ENCODE results near the gene C11orf24.
A peak's percentile ranks its signal among the peaks of the same experiment; 100 is the strongest.
"Not testable (repeated sequence)": the region's sequence is repeated elsewhere in the genome, so short reads cannot be mapped to it uniquely, and the experiment has no call there.

The C11orf24 gene

GRCh38 chr11:68299517-68299879 lies 27.7 kb upstream of the C11orf24 start:
- not testable (repeated sequence) for FAIRE-seq; DNase-seq (ENCODE audit: low spot score)

GRCh38 chr11:68298659-68299516 lies 27.1 kb upstream of the C11orf24 start:
- no peak for DNase-seq (ENCODE audit: low spot score)
- FAIRE-seq = no peak

GRCh38 chr11:68297812-68298658 lies 26.3 kb upstream of the C11orf24 start:
- FAIRE-seq (no peak), DNase-seq (ENCODE audit: low spot score) (peak; percentile 88)

- FAIRE-seq = no peak
Measured at GRCh38 chr11:68297494-68297811, 25.7 kb upstream of the C11orf24 start.

DNA sequence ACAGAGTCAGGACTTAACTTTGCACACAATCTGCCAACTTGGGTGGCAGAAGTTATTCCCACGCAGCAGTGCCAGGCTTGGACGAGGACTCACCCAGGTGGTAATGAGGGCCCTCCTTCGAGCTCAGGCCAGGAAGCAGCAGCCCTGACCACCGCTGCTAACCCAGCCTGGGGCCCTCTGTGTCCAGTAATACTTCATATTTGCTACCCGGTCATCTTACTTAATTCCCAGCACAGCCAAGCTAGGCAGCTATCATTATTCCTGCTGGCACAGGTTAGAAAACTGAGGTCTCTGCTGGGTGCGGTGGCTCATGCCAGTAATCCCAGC lies 25.2 kb upstream of the C11orf24 start:
- DNase-seq (ENCODE audit: low spot score) (no peak), FAIRE-seq (no peak)

More at GRCh38 chr11:68297494-68297811, 25.7 kb upstream of the C11orf24 start:
- DNase-seq (ENCODE audit: low spot score) = no peak

GRCh38 chr11:68296344-68297051 lies 24.7 kb upstream of the C11orf24 start:
- DNase-seq (ENCODE audit: low spot score) (no peak), FAIRE-seq (no peak)

- FAIRE-seq (no peak), DNase-seq (ENCODE audit: low spot score) (no peak)
Measured at GRCh38 chr11:68295940-68296339, 24.2 kb upstream of the C11orf24 start.

DNA sequence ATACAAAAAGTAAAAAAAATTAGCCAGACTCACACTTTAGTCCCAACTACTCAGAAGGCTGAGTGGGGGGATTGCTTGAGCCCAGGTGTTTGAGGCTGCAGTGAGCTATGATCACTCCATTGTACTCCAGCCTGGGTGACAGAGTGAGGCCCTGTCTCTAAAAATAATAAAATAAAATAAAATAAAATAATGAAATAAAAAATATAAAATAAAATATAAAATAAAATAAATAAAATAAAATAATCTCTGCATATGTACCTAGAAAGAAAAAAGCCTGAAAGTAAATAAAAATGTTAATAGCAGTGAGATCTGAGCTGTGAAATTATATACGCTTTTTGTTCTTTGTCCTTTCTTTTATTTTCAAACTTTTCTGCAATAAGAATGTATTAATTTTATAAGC lies 23.5 kb upstream of the C11orf24 start:
- no peak for FAIRE-seq
- no peak for DNase-seq (ENCODE audit: low spot score)

DNA sequence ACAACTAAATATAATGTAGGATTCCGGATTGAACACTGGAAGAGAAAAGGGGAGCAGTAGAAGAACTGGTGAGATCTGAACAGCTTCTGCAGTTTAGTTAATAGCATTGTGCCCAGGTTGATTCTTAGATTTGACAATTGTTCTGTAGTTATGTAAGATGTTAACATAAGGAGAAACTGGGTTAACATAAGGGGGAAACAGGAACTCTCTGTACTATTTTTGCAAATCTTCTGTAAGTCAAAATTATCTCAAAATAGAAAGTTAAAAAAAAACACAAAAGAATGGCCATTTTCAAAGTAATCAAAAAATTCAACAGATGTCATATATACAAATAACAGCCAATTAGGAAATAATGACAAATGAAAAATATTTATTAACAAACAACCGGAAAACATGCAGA lies 21.9 kb upstream of the C11orf24 start:
- DNase-seq (ENCODE audit: low spot score) (no peak), FAIRE-seq (no peak)

DNA sequence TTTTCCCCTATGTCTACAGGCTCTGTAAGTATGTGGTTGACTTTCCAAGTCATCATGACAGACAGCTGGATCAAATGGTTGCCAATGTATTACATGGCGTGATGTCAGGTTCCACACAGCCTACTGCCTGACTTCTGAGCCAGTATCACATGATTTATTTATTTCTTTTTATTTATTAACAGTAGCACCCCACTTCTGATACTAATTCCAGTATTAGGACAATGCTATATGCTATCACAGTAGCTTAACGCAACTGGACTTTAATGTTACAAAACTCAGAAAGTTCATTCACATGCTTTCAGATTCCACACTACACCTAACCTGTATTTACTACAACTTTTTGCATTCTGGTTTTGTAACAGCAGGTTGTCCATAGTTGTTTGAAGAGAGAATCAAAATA lies 17.7 kb upstream of the C11orf24 start:
- no peak for FAIRE-seq

DNA sequence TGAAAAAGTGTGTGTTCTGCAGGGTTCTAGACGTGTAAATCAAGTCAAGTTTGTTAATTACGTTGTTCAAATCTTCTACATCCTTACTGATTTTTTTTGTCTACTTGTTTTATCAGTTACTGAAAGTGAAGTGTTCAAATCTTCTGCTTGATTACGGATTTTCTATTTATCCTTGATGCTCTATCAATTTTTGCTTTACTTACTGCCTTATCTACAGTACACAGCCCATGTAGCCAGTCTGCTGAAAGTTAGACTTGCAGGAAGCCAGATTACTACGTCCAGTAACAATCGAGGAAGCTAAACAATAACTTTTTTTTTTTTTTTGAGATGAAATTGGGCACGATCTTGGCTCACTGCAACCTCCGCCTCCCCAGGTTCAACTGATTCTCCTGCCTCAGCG lies 15.6 kb upstream of the C11orf24 start:
- FAIRE-seq (no peak), DNase-seq (ENCODE audit: low spot score) (no peak)

More for the DNA sequence above, 17.7 kb upstream of the C11orf24 start:
- no peak for DNase-seq (ENCODE audit: low spot score)

DNA sequence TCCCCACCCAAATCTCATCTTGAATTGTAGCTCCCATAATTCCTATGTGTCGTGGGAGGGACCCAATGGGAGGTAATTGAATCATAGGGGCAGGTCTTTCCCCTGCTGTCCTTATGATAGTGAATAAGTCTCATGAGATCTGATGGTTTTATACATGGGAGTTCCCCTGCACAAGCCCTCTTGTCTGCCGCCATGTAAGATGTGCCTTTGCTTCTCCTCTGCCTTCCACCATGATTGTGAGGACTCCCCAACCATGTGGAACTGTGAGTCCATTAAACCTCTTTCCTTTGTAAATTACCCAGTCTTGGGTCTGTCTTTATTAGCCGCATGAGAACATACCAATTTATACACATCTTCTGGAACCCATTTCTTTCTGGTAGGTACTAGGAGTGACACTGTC lies 12.8 kb upstream of the C11orf24 start:
- not testable (repeated sequence) for DNase-seq (ENCODE audit: low spot score); FAIRE-seq

GRCh38 chr11:68282861-68283230 lies 11.1 kb upstream of the C11orf24 start:
- FAIRE-seq = no peak
- no peak for DNase-seq (ENCODE audit: low spot score)

DNA sequence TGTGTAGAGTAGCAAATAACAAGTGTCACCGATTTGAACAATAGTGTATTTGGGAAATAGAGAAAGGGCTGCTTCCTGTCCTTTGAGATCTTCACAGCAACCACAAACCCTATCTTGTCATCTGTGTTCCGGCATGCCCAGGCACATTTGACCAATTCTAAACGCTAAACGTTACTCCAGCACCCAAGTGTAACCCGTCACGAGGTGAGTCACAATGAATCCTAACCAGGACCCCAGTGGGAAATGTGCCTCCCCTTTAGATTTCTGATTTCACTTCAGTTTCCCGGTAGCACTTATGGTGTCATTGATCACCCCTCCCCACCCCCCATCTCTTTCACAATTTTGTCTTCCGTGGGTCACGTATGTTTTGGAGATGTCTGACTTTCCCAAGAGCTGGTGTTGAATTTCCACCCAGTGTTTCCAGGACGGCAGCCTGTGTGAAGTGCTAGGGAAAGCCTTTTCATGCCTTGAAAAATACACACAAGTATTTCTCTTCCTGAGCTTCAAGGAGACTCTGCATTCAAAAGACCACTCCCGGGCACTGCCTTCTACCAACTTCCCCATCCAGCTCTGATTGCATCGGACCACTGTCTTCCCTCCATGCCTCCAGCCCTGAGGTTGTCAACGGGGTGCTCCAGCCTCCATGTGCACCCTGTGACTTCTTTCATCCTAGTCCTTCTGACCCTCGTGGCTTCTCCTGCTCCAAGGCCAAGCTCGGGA lies 10.5 kb upstream of the C11orf24 start:
- FAIRE-seq (no peak), DNase-seq (ENCODE audit: low spot score) (no peak)

GRCh38 chr11:68279676-68280075 lies 7.9 kb upstream of the C11orf24 start:
- FAIRE-seq (no peak), DNase-seq (ENCODE audit: low spot score) (no peak)

- DNase-seq (ENCODE audit: low spot score) = no peak
- FAIRE-seq = no peak
Measured at GRCh38 chr11:68276861-68277260, 5.1 kb upstream of the C11orf24 start.

DNA sequence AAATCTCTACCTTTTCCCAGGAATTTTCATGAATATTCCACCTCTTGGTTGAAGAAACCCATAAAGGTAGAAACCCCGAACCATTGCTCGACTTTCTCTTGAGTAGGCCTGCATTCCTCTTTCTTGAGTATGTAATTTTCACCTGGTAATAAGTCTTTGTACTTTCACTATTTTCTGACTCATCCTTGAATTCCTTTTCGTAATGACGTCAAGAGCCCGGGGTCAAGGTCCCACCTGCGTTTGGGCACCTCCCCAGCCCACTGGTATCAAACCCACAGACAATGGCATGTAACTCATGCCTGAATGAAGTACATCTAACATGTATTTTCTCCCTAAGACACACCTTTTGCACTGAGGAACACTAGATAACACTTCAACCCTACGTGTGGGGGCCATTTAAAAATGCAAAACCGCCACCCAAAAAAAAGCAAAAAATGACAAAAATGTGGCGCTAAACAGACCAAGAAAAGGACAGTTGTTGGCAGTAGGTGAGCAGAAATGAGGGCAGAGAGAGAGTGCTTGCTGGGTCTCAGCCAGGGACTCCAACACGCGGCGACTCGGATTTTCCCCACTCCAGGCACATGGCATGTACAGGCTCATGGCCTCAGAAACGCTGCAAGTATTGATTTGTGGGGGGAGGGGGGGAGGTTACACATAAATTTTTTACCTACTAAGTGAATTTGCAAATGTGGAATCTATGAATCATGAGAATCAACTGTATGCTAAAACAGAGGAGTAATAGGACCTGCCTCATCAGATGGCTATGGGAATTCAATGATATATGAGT lies 4.1 kb upstream of the C11orf24 start:
- DNase-seq (ENCODE audit: low spot score) = peak; percentile 68
- no peak for FAIRE-seq

DNA sequence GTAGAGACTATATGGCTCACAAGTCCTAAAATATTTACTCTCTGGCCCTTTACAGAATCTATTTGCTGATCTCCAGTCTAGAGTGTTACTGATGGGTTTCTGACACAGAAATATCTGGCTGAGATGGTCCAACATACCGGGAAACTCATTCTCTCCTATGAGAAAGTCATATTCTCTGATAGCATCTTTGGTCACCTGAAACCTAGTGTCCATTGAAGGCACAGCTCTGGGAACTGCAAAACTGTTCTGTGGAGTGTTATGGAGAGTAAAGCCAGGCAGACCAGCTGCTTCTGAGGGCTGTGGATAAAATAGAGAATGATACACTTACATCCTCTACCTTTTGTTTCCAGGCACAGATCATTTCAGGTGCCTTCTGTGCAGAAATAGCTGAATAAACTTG lies 2.5 kb upstream of the C11orf24 start:
- DNase-seq (ENCODE audit: low spot score) (no peak), FAIRE-seq (no peak)

DNA sequence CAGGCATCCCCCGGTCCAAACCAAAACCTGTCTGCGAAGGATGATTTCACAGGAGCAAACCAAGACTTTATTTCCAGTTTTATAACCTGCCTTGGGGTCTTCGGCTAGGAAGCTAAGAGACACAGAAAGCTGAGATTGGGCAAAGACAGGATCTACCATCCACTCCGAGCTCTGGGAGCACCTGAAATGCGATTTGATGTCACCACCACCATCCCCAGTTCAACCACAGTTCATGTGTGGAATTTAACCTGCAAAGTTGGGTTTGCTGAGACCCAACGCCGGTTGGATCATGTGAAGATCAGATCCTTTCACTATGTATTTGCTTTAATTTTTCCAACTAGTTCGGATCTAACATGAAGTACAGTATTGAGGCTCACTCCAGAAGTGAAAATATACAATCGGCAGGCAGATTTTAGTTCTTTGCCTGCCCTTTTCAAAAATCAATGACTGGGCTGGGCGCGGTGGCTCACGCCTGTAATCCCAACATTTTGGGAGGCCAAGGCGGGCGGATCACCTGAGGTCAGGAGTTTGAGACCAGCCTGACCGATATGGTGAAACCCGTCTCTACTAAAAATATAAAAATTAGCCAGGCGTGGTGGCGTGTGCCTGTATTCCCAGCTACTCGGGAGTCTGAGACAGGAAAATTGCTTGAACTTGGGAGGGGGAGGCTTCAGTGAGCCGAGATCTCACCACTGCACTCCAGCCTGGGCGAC lies 1.4 kb upstream of the C11orf24 start:
- DNase-seq (ENCODE audit: low spot score) = no peak
- no peak for FAIRE-seq

All from urothelium cell line (cell line).